ENCODE measurements around the gene BABAM2.

DNA sequence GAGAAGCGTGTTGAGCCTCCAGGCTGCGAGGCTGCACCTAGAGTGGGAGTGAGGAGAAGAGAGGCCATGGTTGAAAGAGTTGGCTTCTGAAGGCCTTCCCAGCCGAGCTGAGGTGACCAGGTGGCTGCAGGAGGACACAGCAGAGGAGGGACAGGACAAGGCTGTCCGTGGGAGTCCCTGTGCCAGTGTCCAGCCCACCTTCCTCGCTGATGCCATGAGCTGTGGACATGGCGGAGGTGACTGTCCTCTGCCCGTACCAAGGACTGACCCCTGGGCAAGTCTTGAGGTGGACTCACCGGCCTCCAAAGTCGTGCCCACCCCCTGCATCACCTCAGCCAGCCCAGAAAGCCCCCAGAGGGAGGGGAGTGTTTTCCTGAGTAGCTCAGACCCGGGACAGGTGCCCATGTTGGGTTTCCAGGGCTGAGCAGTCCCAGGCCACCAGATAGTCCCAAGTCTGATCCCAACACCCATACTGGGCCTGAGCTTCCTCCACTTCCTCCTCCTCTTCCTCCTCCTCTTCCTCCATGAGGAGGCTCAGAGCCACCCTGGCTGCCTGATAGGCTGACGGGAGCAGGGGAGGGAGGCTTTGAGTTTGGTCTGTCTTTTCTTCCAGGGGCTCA lies 459.1 kb downstream of the BABAM2 start:
- no peak for TF ChIP-seq EZH2 (IDR thresholded peaks at IDR 0.05; ENCODE audit: low read depth, unreplicated experiment)
- TF ChIP-seq, protein P1, sequence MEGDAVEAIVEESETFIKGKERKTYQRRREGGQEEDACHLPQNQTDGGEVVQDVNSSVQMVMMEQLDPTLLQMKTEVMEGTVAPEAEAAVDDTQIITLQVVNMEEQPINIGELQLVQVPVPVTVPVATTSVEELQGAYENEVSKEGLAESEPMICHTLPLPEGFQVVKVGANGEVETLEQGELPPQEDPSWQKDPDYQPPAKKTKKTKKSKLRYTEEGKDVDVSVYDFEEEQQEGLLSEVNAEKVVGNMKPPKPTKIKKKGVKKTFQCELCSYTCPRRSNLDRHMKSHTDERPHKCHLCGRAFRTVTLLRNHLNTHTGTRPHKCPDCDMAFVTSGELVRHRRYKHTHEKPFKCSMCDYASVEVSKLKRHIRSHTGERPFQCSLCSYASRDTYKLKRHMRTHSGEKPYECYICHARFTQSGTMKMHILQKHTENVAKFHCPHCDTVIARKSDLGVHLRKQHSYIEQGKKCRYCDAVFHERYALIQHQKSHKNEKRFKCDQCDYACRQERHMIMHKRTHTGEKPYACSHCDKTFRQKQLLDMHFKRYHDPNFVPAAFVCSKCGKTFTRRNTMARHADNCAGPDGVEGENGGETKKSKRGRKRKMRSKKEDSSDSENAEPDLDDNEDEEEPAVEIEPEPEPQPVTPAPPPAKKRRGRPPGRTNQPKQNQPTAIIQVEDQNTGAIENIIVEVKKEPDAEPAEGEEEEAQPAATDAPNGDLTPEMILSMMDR (conservative IDR thresholded peaks at IDR 0.05; ENCODE audit: low read depth in 2 of 2), result no peak
